RWPE1 (cell line): ENCODE measurements around the gene FAM161B.
"Not testable (repeated sequence)": the region's sequence is repeated elsewhere in the genome, so short reads cannot be mapped to it uniquely, and the experiment has no call there.

Experiments
- CTCF ChIA-PET: fragments of 350-600 bp; sonication (Branson Sonifier 250); formaldehyde crosslinking; extraction: SDS; loops from one replicate; lab custom pipeline; 2021; lab: Yijun Ruan, JAX
- POLR2A ChIA-PET: fragments of 400-600 bp; formaldehyde crosslinking; extraction: SDS; loops from one replicate; lab custom pipeline; 2020; ENCODE audit warnings: antibody characterized with exemption; ENCODE audit not compliant: low non-redundant PET; lab: Yijun Ruan, JAX
- DNase-seq: peaks from one replicate; pipeline ENCODE4 v3.0.0; 2012; ENCODE audit warnings: low spot score
- H3K27ac ChIP-seq: fragments of 450-650 bp; 2 replicates; pipeline ENCODE4 v1.5.1; 2017
- CTCF ChIP-seq: fragments of 450-650 bp; conservative IDR thresholded peaks from 2 replicates; pipeline ENCODE4 v1.5.1; 2017; ENCODE audit warnings: low read depth, mild to moderate bottlenecking

FAM161B gene

GRCh38 chr14:73949752-73950734 lies at the start of gene FAM161B, which contains the start of gene COQ6:
FAM161B (minus strand) TSS chr14:73950094; CDS start chr14:73950026, 68 bp downstream.
COQ6 (plus strand) TSS chr14:73950302; CDS start chr14:73950333, 31 bp downstream.
- TF ChIP-seq CTCF: no peak
- ChIA-PET POLR2A (no interaction called here), CTCF (interaction anchor here (0.6 to 0.7 kb wide), 2 partner anchors 87 to 150 kb away, joined by 3 to 5 read pairs; no protein-coding TSS in a partner anchor)
- peak within 1 kb of the TSS; percentile 91 for H3K27ac ChIP-seq
- DNase-seq: peak; percentile 92

- POLR2A ChIA-PET: no interaction called here
- H3K27ac ChIP-seq: no peak overlapping the region
- TF ChIP-seq CTCF: no peak
- DNase-seq: no peak
- CTCF ChIA-PET: no interaction called here
These were observed 48.8 kb upstream of the FAM161B start for GRCh38 chr14:73998726-73999125.

GRCh38 chr14:73997944-73998447 lies 48.1 kb upstream of the FAM161B start:
- TF ChIP-seq CTCF: no peak
- CTCF ChIA-PET: interaction anchor here (0.5 to 0.7 kb wide), 2 partner anchors 35 to 193 kb away, joined by 3 to 10 read pairs; no protein-coding TSS in a partner anchor
- DNase-seq: no peak
- H3K27ac ChIP-seq: no peak overlapping the region
- POLR2A ChIA-PET: no interaction called here

- no peak for DNase-seq
- H3K27ac ChIP-seq: no peak overlapping the region
- TF ChIP-seq CTCF: no peak
- CTCF ChIA-PET: interaction anchor here (0.5 kb wide), 1 partner anchor 35 kb away, joined by 10 read pairs; no protein-coding TSS in a partner anchor
- POLR2A ChIA-PET: no interaction called here
These were observed 47.4 kb upstream of the FAM161B start for GRCh38 chr14:73997108-73997943.

GRCh38 chr14:73996731-73997107 lies 46.8 kb upstream of the FAM161B start:
- no peak for TF ChIP-seq CTCF
- DNase-seq: no peak
- H3K27ac ChIP-seq: no peak overlapping the region
- POLR2A ChIA-PET: no interaction called here
- CTCF ChIA-PET: no interaction called here

GRCh38 chr14:73995977-73996378 lies 46.1 kb upstream of the FAM161B start:
- ChIA-PET CTCF (interaction anchor here (0.7 kb wide), 1 partner anchor 90 kb away, joined by 3 read pairs; no protein-coding TSS in a partner anchor), POLR2A (no interaction called here)
- DNase-seq: no peak

GRCh38 chr14:73994926-73995325 lies 45.0 kb upstream of the FAM161B start:
- CTCF ChIA-PET: interaction anchor here (0.6 kb wide), 1 partner anchor 32 kb away, joined by 6 read pairs; no protein-coding TSS in a partner anchor
- POLR2A ChIA-PET, H3K27ac ChIP-seq, DNase-seq: not testable (repeated sequence)

More at GRCh38 chr14:73995977-73996378, 46.1 kb upstream of the FAM161B start:
- H3K27ac ChIP-seq: no peak overlapping the region
- TF ChIP-seq CTCF: no peak
